Stimulated activated CD4-positive, alpha-beta T cell treated with anti-CD3 and anti-CD28 coated beads, Interleukin-15, amount 100 ng/mL, for 1 hour (primary cell): ENCODE measurements around the gene FGF23.
"Not testable (repeated sequence)": the region's sequence is repeated elsewhere in the genome, so short reads cannot be mapped to it uniquely, and the experiment has no call there.

ENCODE experiments used
- DNase-seq, 2 donors: peaks; one replicate each; pipeline ENCODE4 v3.0.0-alpha.2; 2020; ENCODE audit warnings: low read depth in 1 of 2, low spot score in 1 of 2

FGF23 gene

DNA sequence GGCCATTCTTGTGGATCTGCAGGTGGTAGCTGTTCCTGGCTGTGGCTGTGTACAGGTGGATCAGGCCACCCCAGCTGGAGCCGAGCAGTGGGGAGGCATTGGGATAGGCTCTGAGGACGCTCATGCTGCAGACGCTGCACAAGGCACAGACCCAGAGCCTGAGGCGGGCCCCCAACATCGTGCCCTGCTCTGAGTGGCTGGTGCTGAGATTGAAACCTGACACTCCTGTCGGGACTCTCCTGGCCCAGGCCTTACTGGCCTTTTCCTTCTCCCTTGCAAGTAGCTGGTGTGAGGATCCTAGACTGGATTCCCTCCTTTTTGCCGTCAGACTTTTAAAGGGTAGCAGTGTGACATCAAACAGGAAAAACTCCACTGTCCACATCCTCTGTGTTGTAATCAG is at the start of gene FGF23:
TSS of gene FGF23 (minus strand) at position 308 of the 400 bp plus-strand sequence. CDS start at position 178, 130 bp downstream.
- DNase-seq = no peak

DNA sequence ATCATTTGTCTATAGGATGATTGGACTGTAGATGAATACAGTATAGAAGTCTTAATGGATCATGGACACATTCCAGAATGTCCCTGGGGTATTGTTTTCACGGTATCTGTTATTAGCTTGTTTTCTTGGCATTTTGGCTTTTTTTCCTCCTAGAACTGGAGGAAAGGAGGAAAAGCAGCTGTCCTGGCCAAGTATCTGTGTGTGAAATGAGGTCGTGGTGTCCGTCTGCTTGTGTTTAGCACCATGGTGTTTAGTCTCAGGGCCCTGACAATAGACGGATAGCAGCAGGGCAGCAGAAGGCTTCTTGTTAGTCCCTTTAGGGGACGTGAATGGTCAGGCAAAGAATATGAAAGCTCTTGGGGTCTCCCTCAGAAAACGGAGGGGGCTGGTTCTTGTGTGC is 44.9 kb upstream of the FGF23 start:
- DNase-seq = no peak

DNA sequence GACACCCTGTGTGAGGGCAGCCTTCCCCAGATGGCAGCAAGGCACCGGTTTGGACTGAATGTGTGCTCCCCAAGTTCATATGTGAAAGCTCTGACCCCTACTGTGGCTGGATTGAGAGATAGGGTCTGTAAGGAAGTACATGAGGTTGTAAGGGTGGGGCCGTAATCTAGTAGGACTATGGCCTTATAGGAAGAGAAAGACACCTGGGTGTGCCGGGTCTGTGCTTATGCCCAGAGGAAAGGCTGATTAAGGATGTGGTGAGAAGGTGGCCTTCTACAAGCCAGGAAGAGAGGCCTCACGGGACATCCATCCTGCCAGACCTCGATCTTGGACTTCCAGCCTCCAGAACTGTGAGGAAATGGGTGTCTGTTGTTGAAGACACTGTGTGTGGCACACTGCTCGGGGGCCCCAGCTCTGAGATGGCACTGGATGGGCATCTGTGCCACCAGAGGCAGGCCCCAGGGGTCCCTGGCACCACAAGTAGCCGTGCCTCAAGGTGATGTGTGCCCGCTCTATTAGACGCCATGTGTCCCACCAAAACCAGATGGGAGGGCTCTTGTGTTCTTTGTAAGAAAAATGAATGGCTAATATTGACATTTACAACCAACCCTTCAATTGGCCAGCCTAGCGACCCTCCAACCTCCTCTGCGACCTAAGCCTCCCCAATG is 44.1 kb upstream of the FGF23 start:
- DNase-seq = no peak

DNA sequence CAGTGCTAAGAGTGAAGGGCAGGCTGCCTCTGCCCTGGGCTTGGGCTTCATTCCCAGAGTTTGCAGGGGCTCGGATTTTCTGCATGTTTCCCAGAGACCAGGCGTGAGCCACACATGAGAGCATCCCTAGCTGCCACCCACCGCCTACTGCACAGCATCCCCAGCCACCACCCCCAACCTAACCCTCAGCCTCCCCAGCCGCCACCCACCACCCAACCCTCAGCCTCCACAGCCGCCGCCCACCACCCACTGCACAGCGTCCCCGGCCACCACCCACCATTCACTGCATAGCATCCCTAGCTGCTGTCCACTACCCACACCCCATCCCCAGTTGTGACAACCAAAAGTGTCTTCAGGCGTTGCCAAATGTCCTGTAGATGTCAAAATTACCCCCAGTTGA is 43.5 kb upstream of the FGF23 start:
- DNase-seq = no peak

DNA sequence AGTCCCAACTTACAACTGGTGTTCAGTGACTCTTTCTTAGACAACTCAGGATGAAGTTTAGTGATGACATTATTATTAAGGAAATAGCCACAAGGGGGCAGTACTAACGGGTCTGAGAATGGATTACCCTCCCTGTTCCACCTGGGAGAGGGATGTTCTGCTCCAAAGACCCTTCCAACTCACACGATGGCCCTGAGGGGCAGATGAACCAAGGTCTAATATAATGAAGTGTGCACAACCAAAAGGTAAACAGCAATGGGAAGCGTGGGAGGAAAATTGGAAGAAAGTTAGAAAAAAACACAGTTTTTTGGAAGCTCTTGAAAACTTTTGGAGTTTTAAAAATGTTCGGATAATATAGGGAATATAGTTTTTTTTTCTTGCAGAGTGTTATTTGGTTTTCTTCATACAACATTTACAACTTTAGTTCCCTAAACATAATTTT is 42.1 kb upstream of the FGF23 start:
- DNase-seq = no peak

DNA sequence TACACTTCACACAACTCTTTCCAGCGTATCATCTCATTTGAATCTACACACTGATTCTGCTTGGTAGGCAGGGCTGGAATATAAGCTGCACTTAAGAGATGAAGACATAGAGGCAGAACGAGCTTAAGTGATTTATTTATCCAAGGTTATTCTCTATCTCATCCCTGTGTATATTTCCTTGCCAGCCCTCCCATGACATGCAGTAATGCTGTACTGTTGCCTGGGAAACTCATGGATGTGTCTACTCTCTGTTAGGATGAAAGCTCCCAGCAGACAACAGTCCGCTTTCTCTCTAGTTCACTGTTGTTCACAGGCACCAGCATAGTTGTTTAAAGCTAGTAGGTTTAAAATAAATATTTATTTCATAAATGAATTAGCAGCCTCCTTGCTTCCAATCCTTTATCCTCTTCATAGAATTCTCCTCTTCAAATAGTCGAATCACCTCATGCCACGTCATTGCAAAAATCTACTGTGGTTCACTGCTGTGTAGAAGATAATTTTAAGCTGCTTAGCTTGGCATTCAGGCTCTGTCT is 40.7 kb upstream of the FGF23 start:
- DNase-seq = no peak

DNA sequence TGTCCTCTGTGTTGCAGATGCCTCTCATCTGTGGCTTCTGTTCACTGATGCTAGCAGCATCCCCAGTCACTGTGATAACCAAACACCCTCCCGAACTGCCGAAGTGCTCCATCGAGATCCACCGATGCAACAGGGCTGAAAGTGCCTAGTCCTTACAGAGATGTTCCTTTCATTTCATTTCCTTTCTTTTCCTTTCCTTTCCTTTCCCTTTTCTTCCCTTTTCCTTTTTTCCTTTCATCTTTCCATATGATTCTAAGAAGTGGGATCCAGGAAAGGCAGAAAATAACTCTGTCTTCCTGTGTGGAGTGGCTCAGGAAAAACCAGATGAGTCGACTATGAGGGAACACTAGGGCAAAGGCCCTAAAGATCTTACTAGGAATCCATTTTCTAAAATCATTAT is 39.4 kb upstream of the FGF23 start:
- no peak for DNase-seq

DNA sequence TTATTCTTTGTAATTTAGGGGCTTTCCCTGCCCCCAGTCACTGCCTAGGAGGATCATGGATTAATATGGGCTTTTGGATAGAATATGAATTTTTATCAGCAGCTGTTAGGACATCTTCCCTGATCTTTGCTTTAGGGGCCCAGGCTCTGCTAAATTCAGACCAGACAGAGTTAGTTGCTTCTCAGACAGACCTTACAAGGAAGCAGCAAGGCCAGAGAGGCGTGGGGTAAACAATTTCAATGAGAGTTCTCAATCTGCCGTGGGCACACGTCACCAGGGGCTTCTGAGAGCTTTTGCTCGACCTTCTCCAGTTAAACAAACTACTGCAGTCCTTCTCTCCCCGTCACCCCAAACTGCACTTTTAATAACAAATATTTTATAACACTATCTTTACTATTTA is 38.4 kb upstream of the FGF23 start:
- no peak for DNase-seq

DNA sequence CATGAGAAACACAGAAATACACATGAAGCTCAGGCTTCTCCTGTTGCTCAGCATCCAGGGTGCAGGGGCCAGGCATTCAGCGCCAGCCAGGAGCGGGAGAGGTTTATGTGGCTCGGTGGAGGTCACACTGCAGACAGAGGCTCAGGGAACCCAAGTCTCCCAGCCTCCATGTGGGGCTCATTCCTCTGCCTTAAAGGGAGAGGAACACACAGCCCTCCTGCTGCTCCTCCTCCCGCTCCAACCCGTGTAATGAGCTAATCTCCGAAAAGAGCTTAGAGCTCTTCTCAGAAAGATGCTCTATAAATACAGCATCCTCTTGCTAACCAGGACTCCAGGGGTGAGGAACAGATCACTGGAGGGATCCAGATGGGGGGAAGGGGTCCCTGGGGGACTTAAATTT is 37.9 kb upstream of the FGF23 start:
- no peak for DNase-seq

DNA sequence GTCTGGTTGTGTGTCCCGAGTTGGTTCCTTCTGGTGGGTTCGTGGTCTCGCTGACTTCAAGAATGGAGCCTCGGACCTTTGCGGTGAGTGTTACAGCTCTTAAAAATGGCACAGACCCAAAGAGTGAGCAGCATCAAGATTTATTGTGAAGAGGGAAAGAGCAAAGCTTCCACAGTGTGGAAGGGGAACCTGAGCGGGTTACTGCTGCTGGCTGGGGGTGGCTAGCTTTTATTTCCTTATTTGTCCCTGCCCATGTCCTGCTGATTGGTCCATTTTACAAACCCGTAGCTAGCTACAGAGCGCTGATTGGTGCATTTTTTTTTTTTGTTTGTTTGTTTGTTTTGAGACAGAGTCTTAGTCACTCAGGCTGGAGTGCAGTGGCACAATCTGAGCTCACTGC is 36.8 kb upstream of the FGF23 start:
- DNase-seq = no peak

DNA sequence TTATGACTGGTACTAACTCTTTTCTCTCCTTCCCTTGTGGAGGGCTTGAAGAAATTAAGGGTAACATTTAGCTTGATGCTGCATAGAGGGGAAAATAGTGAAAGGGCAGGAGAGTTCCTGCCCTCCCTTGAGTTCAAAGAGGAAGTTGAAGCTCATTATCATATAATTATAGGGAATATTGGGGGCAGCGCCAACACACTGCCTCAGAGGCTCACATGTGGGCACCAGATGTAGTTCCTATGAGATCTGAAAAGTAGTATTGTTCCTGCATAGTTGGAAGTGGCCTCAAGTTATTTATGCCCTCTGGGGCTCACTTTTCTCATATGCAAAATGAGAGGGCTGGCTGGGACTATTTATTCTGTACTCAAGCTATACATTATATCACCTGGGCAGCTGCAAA is 33.0 kb upstream of the FGF23 start:
- no peak for DNase-seq

DNA sequence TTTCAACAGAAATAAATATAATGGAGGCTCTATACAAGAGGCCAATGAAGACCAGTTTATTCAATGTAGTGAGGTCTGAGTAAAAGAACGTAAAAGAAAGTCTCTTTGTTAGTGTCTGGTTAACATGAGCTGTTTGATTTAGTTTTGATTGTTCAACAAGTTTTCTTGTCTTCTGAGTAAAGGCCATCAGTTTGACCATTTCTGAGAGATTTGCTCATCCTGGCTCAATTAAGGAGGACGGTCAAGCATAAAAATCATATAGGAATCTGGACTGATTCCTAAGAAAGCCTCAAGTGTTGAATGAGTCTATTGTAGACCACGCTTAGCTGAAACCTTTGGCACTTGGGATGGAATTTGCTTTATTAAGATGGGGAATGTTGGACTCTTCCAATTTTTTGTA is 32.5 kb upstream of the FGF23 start:
- DNase-seq = no peak

DNA sequence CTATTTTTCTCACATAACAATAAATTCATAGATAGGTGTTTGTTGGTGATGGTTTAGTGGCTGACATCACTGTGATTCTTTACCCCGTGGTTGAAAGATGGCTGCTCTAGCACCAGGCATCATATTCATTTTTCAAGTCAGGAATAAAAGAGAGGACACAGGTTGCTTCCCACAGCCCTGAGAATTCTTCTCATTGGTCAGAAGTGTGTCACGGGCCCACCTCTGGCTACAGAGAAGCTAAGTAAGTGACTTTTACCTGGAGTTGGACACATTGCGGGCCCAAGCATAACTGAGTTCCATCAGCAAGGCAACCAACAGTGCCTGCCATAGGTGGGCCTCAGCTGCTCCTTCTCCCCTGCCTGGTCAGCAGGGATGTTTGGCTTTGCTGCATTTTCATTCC is 27.6 kb upstream of the FGF23 start:
- DNase-seq = no peak

DNA sequence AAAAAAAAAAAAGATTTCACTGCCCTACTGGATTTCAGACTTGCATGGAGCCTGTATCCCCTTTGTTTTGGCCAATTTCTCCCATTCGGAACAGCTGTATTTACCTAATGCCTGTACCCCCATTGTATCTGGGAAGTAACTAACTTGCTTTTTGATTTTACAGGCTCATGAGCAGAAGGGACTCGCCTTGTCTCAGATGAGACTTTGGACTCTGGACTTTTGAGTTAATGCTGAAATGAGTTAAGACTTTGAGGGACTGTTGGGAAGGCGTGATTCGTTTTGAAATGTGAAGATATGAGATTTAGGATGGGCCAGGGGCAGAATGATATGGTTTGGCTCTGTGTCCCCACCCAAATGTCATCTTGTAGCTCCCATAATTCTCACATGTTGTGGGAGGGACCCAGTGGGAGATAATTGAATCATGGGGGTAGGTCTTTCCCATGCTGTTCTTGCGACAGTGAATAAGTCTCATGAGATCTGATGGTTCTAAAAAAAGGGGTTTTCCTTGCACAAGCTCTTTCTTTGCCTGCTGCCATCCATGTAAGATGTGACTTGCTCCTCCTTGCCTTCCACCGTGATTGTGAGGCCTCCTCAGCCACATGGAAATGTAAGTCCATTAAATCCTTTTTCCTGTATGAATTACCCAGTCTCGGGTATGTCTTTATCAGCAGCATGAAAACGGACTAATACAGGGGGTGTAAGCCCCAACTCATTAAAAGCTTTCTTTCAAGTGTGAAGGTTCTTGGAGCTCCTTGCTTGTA is 25.5 kb upstream of the FGF23 start:
- not testable (repeated sequence) for DNase-seq

DNA sequence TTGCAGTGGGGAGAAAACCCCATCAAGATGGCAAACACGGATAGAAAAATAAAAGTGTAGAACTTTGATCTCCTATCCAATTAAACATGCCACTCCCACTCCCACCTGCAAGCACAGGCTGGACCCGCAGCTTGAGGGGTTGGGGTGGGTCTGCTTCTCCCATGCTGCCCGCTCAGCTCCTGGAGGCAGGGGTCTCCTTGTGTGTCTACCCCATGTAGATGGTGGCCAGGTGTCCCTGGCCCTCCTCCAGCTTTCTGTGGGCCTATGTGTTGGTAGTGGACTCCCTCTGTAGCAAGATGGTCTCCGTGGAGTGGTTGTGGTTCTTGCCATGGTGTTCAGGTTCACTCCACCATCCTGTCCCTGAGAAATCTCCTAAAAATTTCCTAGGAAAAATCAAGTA is 23.5 kb upstream of the FGF23 start:
- DNase-seq = no peak

DNA sequence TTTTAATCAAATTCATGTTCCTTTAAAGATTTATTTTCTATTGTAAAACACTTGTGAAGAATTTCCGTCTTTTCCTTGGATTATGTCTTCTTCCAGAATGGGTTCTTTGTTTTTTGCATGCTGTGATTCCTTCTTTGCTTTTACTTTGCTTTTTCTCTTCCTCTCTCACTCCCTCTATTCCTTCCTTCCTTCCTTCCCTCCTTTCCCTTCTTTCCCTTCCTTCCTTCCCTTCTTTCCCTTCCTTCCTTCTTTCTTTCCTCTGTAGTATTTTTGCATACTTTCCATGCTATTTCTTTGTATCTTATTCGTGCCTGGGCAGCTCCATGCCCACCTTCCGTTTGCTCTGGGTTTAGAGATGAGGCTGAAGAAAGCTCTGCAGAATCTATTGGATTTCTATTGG is 21.6 kb upstream of the FGF23 start:
- DNase-seq = no peak

DNA sequence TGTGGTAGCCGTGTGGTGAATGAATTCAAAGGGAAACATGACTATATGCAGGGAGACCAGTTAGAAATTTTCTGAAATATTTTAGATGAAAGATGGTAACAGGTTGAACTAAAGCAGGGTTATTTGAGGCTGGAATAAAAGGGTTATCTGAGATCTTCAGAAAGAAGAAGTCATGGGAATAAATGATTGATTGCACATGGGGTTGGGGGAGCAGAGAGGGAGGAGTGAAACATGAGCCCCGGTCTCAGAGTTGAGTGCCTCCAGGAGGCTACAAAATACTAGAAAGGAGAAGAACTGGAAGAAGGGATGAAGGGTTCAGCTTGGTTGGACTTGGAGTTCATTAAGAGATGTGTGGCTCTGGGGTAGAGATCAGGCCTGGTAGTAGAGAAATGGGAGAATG is 16.3 kb upstream of the FGF23 start:
- no peak for DNase-seq

DNA sequence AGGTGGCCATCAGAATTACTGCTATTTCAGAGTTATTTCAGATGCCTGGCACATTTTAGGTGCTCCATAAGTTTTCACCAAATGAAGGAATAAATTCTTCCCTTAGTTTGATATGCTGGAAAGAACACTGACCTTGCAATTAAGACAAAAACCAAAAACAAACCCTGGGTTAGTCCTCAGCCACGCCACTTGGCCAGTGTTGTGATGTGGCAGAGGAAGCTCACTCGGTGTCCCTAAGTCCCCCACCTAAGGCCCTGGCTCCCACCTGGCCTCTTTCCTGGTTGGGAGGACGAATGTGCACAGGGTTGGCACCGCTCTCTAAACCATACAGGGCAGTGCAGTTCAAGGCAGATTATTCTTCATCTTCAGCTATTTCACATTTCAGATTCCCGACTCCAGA is 13.7 kb upstream of the FGF23 start:
- DNase-seq = no peak

DNA sequence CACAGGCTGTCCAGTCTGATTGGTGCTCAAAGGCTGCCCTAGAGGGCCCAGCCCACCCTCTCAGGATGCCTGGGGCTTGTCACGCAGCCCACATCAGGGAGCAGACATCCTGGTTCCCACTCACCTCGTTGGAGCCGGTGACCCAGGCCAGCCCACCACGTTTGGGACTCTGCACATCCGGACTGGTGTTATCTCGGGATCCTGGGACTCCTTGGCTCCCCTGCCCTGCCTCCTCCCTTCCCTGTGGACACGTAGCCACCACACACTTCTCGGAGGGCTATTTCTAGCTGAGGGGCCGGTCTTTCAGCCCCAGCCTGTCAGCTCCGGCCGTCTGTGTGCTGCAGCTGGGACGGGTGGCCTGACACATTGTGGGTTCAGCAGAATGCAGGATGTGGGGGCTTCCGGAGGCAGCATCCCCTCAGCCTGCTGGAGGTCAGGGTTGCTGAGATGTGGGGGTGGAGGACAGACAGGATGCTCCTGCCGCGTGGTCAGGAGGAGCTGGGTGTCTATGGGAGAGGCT is 12.8 kb upstream of the FGF23 start:
- DNase-seq = no peak

DNA sequence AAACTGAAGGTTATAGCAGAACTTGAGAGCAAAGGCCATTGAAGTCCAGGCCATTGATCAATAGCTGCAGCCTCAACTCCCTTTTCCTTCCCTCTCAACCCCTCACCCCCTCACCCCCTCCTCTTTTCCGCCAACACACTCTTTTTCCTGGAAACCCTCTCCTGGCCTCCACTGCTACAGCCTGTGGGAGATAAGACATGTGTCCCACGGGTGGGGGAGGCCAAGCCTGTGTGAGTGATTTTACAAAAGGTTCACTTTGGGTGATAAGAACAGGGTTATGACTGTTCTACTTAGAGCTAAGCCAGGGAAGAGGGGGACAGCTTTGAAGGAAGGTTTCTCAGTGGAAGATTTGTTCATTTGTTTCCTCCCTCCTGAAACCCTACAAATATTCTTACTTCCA is 9.2 kb upstream of the FGF23 start:
- DNase-seq = no peak

DNA sequence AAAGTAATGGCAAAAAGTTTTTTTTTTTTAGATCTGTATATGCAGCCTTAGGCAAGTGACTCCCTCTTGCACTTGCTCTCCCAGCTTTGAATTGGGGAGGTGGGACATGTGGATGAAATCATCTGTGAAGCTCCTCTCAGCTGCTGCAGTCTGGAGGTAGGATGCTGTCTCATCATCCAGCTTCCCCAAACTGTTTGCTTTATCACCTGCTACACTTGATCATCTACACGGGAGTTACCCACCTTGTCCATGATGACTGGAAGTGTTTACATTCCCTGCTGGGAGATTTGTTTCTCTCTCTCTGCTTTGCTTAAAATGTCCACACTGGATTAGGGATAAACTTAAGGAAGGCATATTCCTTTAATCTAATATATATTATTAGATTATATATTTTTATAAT is 8.5 kb upstream of the FGF23 start:
- DNase-seq = no peak

DNA sequence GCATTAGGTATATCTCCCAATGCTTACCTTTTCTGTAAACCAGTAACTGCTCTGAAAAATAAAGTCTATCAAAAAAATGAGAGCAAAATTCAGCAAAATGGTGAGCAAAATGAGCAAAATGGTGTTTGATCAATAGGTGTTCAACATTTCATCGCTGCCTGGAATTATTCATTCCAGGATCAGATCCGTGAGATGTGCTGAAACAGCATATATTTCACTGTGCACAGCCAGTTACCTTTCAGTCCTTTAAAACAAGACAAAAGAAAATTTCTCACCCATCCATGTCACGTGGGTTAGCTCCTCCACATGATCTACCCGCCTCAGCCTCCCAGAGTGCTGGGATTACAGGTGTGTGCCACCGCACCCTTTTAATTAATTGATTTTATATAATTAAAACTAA is 8.1 kb upstream of the FGF23 start:
- no peak for DNase-seq
